GM12891 (cell line): Measurements from ENCODE around the gene LHFPL3.

ENCODE experiments used
- POLR2A ChIP-seq: IDR thresholded peaks from 2 replicates; pipeline ENCODE4 v1.6.1; 2011; ENCODE audit warnings: low read depth, low read length, control low read depth
- POLR2AphosphoS5 ChIP-seq: IDR thresholded peaks from 2 replicates; pipeline ENCODE4 v1.6.1; 2011; ENCODE audit warnings: low read depth, low read length, control low read depth
- SPI1 ChIP-seq: IDR thresholded peaks from 2 replicates; pipeline ENCODE4 v1.6.1; 2011; ENCODE audit warnings: low read depth, low read length, control low read depth
- TAF1 ChIP-seq: IDR thresholded peaks from 2 replicates; pipeline ENCODE4 v1.6.1; 2011; ENCODE audit warnings: low read depth, low read length, control low read depth

DNA sequence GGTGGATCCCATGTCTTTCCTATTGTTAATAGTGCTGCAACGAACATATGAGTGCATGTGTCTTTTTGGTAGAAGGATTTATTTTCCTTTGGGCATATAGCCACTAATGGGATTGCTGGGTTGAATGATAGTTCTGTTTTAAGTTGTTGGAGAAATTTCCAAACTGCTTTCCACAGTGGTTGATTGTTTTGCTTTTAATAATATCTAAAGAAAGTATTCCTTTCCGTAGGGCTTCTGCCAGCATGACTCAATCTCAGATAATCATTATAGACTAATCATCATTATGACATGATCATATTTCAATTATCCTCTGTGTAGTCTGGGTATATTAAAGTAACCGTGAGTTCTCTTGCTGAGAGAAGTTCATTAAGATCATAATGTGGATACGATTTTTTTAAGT is 575.4 kb downstream of the LHFPL3 start:
- TF ChIP-seq TAF1 = no peak
- no peak for TF ChIP-seq POLR2A
- no peak for TF ChIP-seq POLR2AphosphoS5
- no peak for TF ChIP-seq SPI1
